ENCODE results near the gene TBX2. TPM values are rescaled to one million over a fixed set of nuclear protein-coding genes. Genes with fewer than 3 reads are reported as not detected.
A peak's percentile ranks its signal among the peaks of the same experiment; 100 is the strongest.

Gene TBX2
- total and polyA plus RNA-seq, 2 of the 13 experiments (the other 11 are each of a cell fraction or from before 2014, with no cell fraction given): 2.8 to 15.3 TPM

DNA sequence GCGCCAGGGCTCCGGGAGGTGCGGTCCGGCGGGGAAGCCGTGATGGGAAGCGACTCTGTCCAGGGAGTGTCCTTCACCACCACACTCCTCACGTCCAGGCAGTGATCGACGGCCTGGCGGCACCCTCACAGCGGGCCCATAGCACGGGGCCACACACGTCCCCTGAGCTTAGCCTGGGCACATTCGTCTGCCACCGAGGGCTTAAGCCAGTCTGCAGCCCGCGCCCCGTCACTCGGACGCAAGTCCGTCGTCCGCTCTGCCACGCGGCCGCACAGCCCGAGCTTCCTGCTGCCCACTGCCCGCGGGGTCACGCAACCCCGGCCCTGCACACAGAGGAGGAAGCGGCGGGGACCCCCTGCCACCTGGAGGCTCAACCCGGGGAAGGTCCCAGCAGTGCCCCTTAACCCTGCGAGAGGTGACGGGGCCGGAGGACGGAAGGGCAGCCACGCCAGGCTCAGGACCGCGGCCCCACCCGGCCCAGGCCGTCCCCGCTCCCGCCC lies 3.0 kb upstream of the TBX2 start:
- Histone ChIP-seq H3K9me3 (ENCODE audit: low read length) (no peaks in the 10 kb centered on the region), H3K36me3 (replicated peaks in 1 of 2; ENCODE audit: control insufficient read depth in 1 of 2, insufficient read depth in 2 of 2, low read length in 2 of 2) (no peaks in the 10 kb centered on the region; a peak in 1 of 5 replicates), H2AFZ (ENCODE audit: low read length) (no peak overlapping the region), H3K27me3 (ENCODE audit: control insufficient read depth in 1 of 2, insufficient read depth in 2 of 2, low read length in 2 of 2) (no peaks in the 10 kb centered on the region), H3K79me2 (ENCODE audit: insufficient read depth, low read length) (peaks cover 24% of the 10 kb centered on the region), H4K20me1 (ENCODE audit: insufficient read depth, low read length) (no peaks in the 10 kb centered on the region), H3K4me1 (ENCODE audit: insufficient read depth, low read length) (peaks cover 61% of the 10 kb centered on the region), H3K9ac (ENCODE audit: insufficient read depth, low read depth, low read length) (no peak overlapping the region), H3K27ac (ENCODE audit: extremely low read length, insufficient read depth, low read length) (no peak overlapping the region), H3K4me3 (replicated peaks in 1 of 3; ENCODE audit: insufficient read depth in 1 of 3, low read depth in 2 of 3, low read length in 3 of 3) (no peak overlapping the region), H3K4me2 (ENCODE audit: low read depth, low read length) (no peak overlapping the region)
- no peak for ATAC-seq
- no peak for FAIRE-seq
- POLR2A ChIA-PET: no interaction called here
- WGBS (ENCODE audit: low lambda C conversion rate): over 99% methylated on average over 44 of the region's 46 CpGs
- BruUV-seq (replicated peaks): no TSS peak
- in situ Hi-C loops (cut with HindIII; ENCODE audit: extremely low pct_ligation_motif_present, low pct_unique_long_range_greater_than_20kb) (loop anchor here (10.0 kb wide), 1 partner anchor 672 kb away; no protein-coding TSS in a partner anchor), intact Hi-C loops (cut with micrococcal nuclease; ENCODE audit: unreplicated experiment) (loop anchor here (10.0 kb wide), 1 partner anchor 672 kb away; no protein-coding TSS in a partner anchor)
- DNase-seq (ENCODE audit: low spot score): no peak
- CTCF ChIA-PET (ENCODE audit: low intra/inter-chr PET ratio, low total read pairs): no interaction called here
- no peak for TF ChIP-seq MIER3 (CRISPR knock-in tag; IDR thresholded peaks at IDR 0.05; ENCODE audit: borderline replicate concordance)
- no peak for TF ChIP-seq ZFP62 (CRISPR knock-in tag; IDR thresholded peaks at IDR 0.05)
- TF ChIP-seq RBFOX2 (IDR thresholded peaks at IDR 0.05; ENCODE audit: low read depth, low read length): peak; percentile 58
- TF ChIP-seq ZNF780A (CRISPR knock-in tag; IDR thresholded peaks at IDR 0.05): no peak
- no peak for TF ChIP-seq ZNF687 (CRISPR knock-in tag; IDR thresholded peaks at IDR 0.05)
- TF ChIP-seq, protein P1, sequence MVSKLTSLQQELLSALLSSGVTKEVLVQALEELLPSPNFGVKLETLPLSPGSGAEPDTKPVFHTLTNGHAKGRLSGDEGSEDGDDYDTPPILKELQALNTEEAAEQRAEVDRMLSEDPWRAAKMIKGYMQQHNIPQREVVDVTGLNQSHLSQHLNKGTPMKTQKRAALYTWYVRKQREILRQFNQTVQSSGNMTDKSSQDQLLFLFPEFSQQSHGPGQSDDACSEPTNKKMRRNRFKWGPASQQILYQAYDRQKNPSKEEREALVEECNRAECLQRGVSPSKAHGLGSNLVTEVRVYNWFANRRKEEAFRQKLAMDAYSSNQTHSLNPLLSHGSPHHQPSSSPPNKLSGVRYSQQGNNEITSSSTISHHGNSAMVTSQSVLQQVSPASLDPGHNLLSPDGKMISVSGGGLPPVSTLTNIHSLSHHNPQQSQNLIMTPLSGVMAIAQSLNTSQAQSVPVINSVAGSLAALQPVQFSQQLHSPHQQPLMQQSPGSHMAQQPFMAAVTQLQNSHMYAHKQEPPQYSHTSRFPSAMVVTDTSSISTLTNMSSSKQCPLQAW (CRISPR knock-in tag; IDR thresholded peaks at IDR 0.05): no peak
- TF ChIP-seq, protein P2, sequence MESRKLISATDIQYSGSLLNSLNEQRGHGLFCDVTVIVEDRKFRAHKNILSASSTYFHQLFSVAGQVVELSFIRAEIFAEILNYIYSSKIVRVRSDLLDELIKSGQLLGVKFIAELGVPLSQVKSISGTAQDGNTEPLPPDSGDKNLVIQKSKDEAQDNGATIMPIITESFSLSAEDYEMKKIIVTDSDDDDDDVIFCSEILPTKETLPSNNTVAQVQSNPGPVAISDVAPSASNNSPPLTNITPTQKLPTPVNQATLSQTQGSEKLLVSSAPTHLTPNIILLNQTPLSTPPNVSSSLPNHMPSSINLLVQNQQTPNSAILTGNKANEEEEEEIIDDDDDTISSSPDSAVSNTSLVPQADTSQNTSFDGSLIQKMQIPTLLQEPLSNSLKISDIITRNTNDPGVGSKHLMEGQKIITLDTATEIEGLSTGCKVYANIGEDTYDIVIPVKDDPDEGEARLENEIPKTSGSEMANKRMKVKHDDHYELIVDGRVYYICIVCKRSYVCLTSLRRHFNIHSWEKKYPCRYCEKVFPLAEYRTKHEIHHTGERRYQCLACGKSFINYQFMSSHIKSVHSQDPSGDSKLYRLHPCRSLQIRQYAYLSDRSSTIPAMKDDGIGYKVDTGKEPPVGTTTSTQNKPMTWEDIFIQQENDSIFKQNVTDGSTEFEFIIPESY (CRISPR knock-in tag; IDR thresholded peaks at IDR 0.05): peak; percentile 76; the same call in 1 of the 2 replicates
- peak; percentile 95 for TF ChIP-seq ZBTB38 (CRISPR knock-in tag; IDR thresholded peaks at IDR 0.05)
- TF ChIP-seq PHF5A (CRISPR knock-in tag; IDR thresholded peaks at IDR 0.05; ENCODE audit: low read depth, unreplicated experiment): no peak
- TF ChIP-seq, protein P3, sequence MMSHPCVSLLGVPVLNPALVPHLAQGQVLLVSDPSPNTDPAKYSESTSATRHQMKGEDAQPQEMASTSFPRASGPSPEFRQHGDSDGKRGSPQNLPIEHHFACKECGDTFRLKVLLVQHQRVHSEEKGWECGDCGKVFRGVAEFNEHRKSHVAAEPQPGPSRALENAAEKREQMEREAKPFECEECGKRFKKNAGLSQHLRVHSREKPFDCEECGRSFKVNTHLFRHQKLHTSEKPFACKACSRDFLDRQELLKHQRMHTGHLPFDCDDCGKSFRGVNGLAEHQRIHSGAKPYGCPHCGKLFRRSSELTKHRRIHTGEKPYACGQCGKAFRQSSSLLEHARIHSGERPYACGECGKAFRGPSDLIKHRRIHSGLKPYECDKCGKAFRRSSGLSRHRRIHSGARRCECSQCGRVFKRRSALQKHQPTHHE (CRISPR knock-in tag; IDR thresholded peaks at IDR 0.05; ENCODE audit: borderline replicate concordance): no peak
- no peak for TF ChIP-seq TAF15 (IDR thresholded peaks at IDR 0.05; ENCODE audit: low read depth, low read length, poor library complexity, severe bottlenecking)
- TF ChIP-seq ZNF709 (CRISPR knock-in tag; IDR thresholded peaks at IDR 0.05): no peak
- no peak for TF ChIP-seq ZBTB14 (CRISPR knock-in tag; IDR thresholded peaks at IDR 0.05)
- peak; percentile 7; the same call in 1 of the 2 replicates for TF ChIP-seq ZNF768 (CRISPR knock-in tag; IDR thresholded peaks at IDR 0.05)
